Hepatocyte (in vitro differentiated cells): ENCODE data around the gene TMEM213. TPM values are rescaled to one million over a fixed set of nuclear protein-coding genes. Genes with fewer than 3 reads are reported as not detected.

Experiments used
- DNase-seq: peaks from one replicate; pipeline ENCODE4 v3.0.0-alpha.2; 2016; ENCODE audit warnings: low spot score
- H2AFZ ChIP-seq: fragments of 200-600 bp; sonication (generic); 2 replicates; pipeline ENCODE4 v1.6.0; 2016; ENCODE audit warnings: antibody characterized with exemption, mild to moderate bottlenecking
- H3K27ac ChIP-seq: fragments of 200-600 bp; sonication (generic); 2 replicates; pipeline ENCODE4 v1.5.1; 2016; ENCODE audit warnings: mild to moderate bottlenecking
- H3K27me3 ChIP-seq: fragments of 200-600 bp; sonication (generic); 2 replicates; pipeline ENCODE4 v1.6.1; 2016
- H3K36me3 ChIP-seq: fragments of 200-600 bp; sonication (generic); replicated peaks from 2 replicates; pipeline ENCODE4 v1.5.1; 2016; ENCODE audit warnings: low read depth; ENCODE audit not compliant: insufficient read depth
- H3K4me1 ChIP-seq: fragments of 200-600 bp; sonication (generic); 2 replicates; pipeline ENCODE4 v1.5.1; 2016; ENCODE audit warnings: mild to moderate bottlenecking, moderate library complexity; ENCODE audit not compliant: insufficient read depth
- H3K4me2 ChIP-seq: fragments of 200-600 bp; sonication (generic); 2 replicates; pipeline ENCODE4 v1.6.0; 2016
- H3K4me3 ChIP-seq: fragments of 200-600 bp; sonication (generic); 2 replicates; pipeline ENCODE4 v1.5.1; 2016; ENCODE audit warnings: mild to moderate bottlenecking
- H3K79me2 ChIP-seq: fragments of 200-600 bp; sonication (generic); 2 replicates; pipeline ENCODE4 v1.6.0; 2017; ENCODE audit warnings: mild to moderate bottlenecking
- H3K9me2 ChIP-seq: fragments of 200-600 bp; sonication (generic); replicated peaks from 2 replicates; pipeline ENCODE4 v1.6.0; 2017; ENCODE audit warnings: mild to moderate bottlenecking; ENCODE audit not compliant: insufficient read depth
- H3K9me3 ChIP-seq: fragments of 200-600 bp; sonication (generic); 2 replicates; pipeline ENCODE4 v1.5.1; 2016; ENCODE audit warnings: low read depth, mild to moderate bottlenecking
- H4K20me1 ChIP-seq: fragments of 200-600 bp; sonication (generic); 2 replicates; pipeline ENCODE4 v1.6.0; 2016; ENCODE audit warnings: mild to moderate bottlenecking; ENCODE audit not compliant: insufficient read depth, poor library complexity, severe bottlenecking
- CTCF ChIP-seq: fragments of 200-600 bp; sonication (generic); IDR thresholded peaks from 2 replicates; pipeline ENCODE4 v1.5.1; 2016; ENCODE audit warnings: antibody characterized with exemption, mild to moderate bottlenecking; ENCODE audit not compliant: poor library complexity
- EZH2 ChIP-seq: fragments of 200-600 bp; sonication (generic); IDR thresholded peaks from 2 replicates; pipeline ENCODE4 v1.6.1; 2016; ENCODE audit warnings: antibody characterized with exemption, mild to moderate bottlenecking, borderline replicate concordance
- EZH2phosphoT487 ChIP-seq: fragments of 200-600 bp; sonication (generic); IDR thresholded peaks from one replicate; pipeline ENCODE4 v1.6.1; 2018; ENCODE audit warnings: antibody characterized with exemption, mild to moderate bottlenecking, low read depth, moderate library complexity; ENCODE audit not compliant: unreplicated experiment, severe bottlenecking
- WGBS: methylation state at CpG from one replicate; pipeline ENCODE4 v1.1.6; 2016; ENCODE audit warnings: low lambda C conversion rate; ENCODE audit errors: missing lambda C conversion rate; 5-methylcytosine and 5-hydroxymethylcytosine counted together
- polyA plus RNA-seq: library from polyadenylated mRNA; unstranded; fragments of >200 nt; fragmentation: Nextera tagmentation; extraction: Ambion mirVana; gene quantifications from 2 replicates; pipeline ENCODE4 v1.2.1, GENCODE V29; 2016
- total RNA-seq: library from RNA; depleted of rRNA; stranded (reverse); fragments of >200 nt; gene quantifications from 2 replicates; pipeline ENCODE4 v1.2.3, GENCODE V29; 2014

The TMEM213 gene
- total RNA-seq (0.03 TPM in 1 of 2 replicates, not detected in the other), polyA plus RNA-seq (0.93 TPM in 1 of 2 replicates, not detected in the other)

GRCh38 chr7:138797715-138798320 lies at the start of gene TMEM213, which contains the start of gene ATP6V0A4:
TSS of gene TMEM213 (plus strand) at chr7:138797994. CDS start at chr7:138798105, 111 bp downstream.
TSS of gene ATP6V0A4 (minus strand) at chr7:138798196. CDS start at chr7:138771247, 26,949 bp downstream.
- no peak within 1 kb of the TSS for H2AFZ ChIP-seq
- 12% methylated on average over 13 of the region's 14 CpGs for WGBS

GRCh38 chr7:138748666-138749065 lies 49.1 kb upstream of the TMEM213 start:
- Histone ChIP-seq H3K9me3 (no peaks in the 10 kb centered on the region), H3K9me2 (no peaks in the 10 kb centered on the region), H2AFZ (no peak overlapping the region), H3K4me3 (no peak overlapping the region), H3K27me3 (no peaks in the 10 kb centered on the region), H3K27ac (no peak overlapping the region), H4K20me1 (no peaks in the 10 kb centered on the region), H3K79me2 (no peaks in the 10 kb centered on the region), H3K4me2 (no peak overlapping the region), H3K36me3 (no peaks in the 10 kb centered on the region), H3K4me1 (no peaks in the 10 kb centered on the region)
- TF ChIP-seq EZH2 (no peak), CTCF (no peak), EZH2phosphoT487 (no peak)
- 92% methylated on average over 6 of the region's 6 CpGs for WGBS
- no peak for DNase-seq

More at GRCh38 chr7:138797715-138798320, at the start of gene TMEM213, which contains the start of gene ATP6V0A4:
- no peaks in the 10 kb centered on the region for H3K4me1 ChIP-seq
- no peaks in the 10 kb centered on the region for H3K27me3 ChIP-seq
- no peaks in the 10 kb centered on the region for H3K9me2 ChIP-seq
- no peak within 1 kb of the TSS for H3K27ac ChIP-seq
- DNase-seq: peak; percentile 20
- H4K20me1 ChIP-seq: no peaks in the 10 kb centered on the region
- TF ChIP-seq CTCF (no peak), EZH2 (no peak), EZH2phosphoT487 (no peak)
- H3K36me3 ChIP-seq: no peaks in the 10 kb centered on the region
- H3K79me2 ChIP-seq: no peaks in the 10 kb centered on the region
- H3K4me2 ChIP-seq: peak within 1 kb of the TSS; percentile 53
- no peak within 1 kb of the TSS for H3K4me3 ChIP-seq
- no peaks in the 10 kb centered on the region for H3K9me3 ChIP-seq

GRCh38 chr7:138749960-138750359 lies 47.8 kb upstream of the TMEM213 start:
- Histone ChIP-seq H3K4me3 (no peak overlapping the region), H3K27me3 (no peaks in the 10 kb centered on the region), H3K79me2 (no peaks in the 10 kb centered on the region), H3K9me2 (no peaks in the 10 kb centered on the region), H4K20me1 (no peaks in the 10 kb centered on the region), H2AFZ (no peak overlapping the region), H3K4me1 (peaks cover 1% of the 10 kb centered on the region), H3K4me2 (no peak overlapping the region), H3K36me3 (no peaks in the 10 kb centered on the region), H3K9me3 (no peaks in the 10 kb centered on the region), H3K27ac (no peak overlapping the region)
- WGBS: 69% methylated on average over 3 of the region's 3 CpGs
- DNase-seq: no peak
- TF ChIP-seq EZH2phosphoT487 (no peak), EZH2 (no peak), CTCF (no peak)
